Loucy (cell line): Measurements from ENCODE around the gene CEP128.

Experiments used
- EZH2phosphoT487 ChIP-seq: fragments of 200-600 bp; IDR thresholded peaks from 2 replicates; pipeline ENCODE4 v1.6.1; 2018; ENCODE audit warnings: antibody characterized with exemption, mild to moderate bottlenecking, moderate library complexity, borderline replicate concordance
- TF ChIP-seq, protein P1 (sequence below): fragments of 200-600 bp; sonication (generic); conservative IDR thresholded peaks from 2 replicates; pipeline ENCODE4 v1.5.1; 2014; ENCODE audit warnings: mild to moderate bottlenecking, antibody characterized with exemption, low read length

DNA sequence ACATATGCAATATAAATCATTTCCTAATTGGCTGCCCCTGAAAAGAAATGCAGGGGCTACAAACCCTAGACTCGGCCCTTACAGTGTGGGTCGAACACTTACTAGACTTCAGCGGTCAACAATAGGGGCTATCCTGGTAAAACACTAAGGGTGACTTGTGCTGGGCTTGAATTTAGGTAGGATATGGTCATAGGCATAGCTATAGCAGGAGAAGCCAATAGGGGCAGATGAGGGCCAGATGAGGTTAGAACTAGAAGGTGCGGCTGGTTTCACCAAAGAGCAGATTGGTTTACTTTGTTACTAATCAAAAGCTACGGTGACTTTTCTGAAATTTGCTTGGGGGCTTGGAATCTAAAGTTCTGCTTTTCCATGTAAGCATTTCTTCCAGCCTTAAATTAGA, 447.9 kb downstream of the CEP128 start:
- TF ChIP-seq, protein P1, sequence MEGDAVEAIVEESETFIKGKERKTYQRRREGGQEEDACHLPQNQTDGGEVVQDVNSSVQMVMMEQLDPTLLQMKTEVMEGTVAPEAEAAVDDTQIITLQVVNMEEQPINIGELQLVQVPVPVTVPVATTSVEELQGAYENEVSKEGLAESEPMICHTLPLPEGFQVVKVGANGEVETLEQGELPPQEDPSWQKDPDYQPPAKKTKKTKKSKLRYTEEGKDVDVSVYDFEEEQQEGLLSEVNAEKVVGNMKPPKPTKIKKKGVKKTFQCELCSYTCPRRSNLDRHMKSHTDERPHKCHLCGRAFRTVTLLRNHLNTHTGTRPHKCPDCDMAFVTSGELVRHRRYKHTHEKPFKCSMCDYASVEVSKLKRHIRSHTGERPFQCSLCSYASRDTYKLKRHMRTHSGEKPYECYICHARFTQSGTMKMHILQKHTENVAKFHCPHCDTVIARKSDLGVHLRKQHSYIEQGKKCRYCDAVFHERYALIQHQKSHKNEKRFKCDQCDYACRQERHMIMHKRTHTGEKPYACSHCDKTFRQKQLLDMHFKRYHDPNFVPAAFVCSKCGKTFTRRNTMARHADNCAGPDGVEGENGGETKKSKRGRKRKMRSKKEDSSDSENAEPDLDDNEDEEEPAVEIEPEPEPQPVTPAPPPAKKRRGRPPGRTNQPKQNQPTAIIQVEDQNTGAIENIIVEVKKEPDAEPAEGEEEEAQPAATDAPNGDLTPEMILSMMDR: no peak
- TF ChIP-seq EZH2phosphoT487: no peak
